ENCODE data around the gene BLVRA. TPM values are rescaled to one million over a fixed set of nuclear protein-coding genes. Genes with fewer than 3 reads are reported as not detected.
A peak's percentile ranks its signal among the peaks of the same experiment; 100 is the strongest.
"Not testable (repeated sequence)": the region's sequence is repeated elsewhere in the genome, so short reads cannot be mapped to it uniquely, and the experiment has no call there.

Gene BLVRA
- total RNA-seq, 3 donors from 2014 or later: 20.7 to 24.9 (median 23.7) TPM

- no peak for ATAC-seq
- H3K4me3 Mint-ChIP-seq: no peak overlapping the region
- H3K36me3 Mint-ChIP-seq (ENCODE audit: insufficient read depth): peaks cover 22% of the 10 kb centered on the region
- no peaks in the 10 kb centered on the region for H3K9me3 Mint-ChIP-seq
- H3K4me1 Mint-ChIP-seq (ENCODE audit: low read depth): peaks cover 5% of the 10 kb centered on the region
- H3K27me3 Mint-ChIP-seq (ENCODE audit: low read depth): no peaks in the 10 kb centered on the region
- DNase-seq: no peak
Measured at GRCh38 chr7:43790006-43790405, 31.5 kb downstream of the BLVRA start.

GRCh38 chr7:43790834-43791233 is 32.4 kb downstream of the BLVRA start:
- Mint-ChIP-seq H3K27me3 (ENCODE audit: low read depth) (no peaks in the 10 kb centered on the region), H3K36me3 (ENCODE audit: insufficient read depth) (peaks cover 22% of the 10 kb centered on the region), H3K9me3 (no peaks in the 10 kb centered on the region), H3K4me1 (ENCODE audit: low read depth) (peaks cover 5% of the 10 kb centered on the region), H3K4me3 (no peak overlapping the region)
- ATAC-seq (no peak), DNase-seq (no peak)

- Mint-ChIP-seq H3K9me3 (no peaks in the 10 kb centered on the region), H3K36me3 (ENCODE audit: insufficient read depth) (peaks cover 28% of the 10 kb centered on the region), H3K4me3 (no peak overlapping the region), H3K27me3 (ENCODE audit: low read depth) (no peaks in the 10 kb centered on the region), H3K4me1 (ENCODE audit: low read depth) (peaks cover 2% of the 10 kb centered on the region)
- no peak for ATAC-seq
- DNase-seq: no peak
Measured at GRCh38 chr7:43791665-43792064, 33.2 kb downstream of the BLVRA start.

GRCh38 chr7:43792471-43793150 is 34.1 kb downstream of the BLVRA start:
- no peak for DNase-seq
- ATAC-seq: no peak
- Mint-ChIP-seq H3K4me1 (ENCODE audit: low read depth) (peaks cover 2% of the 10 kb centered on the region), H3K36me3 (ENCODE audit: insufficient read depth) (peaks cover 30% of the 10 kb centered on the region), H3K27me3 (ENCODE audit: low read depth) (no peaks in the 10 kb centered on the region), H3K9me3 (no peaks in the 10 kb centered on the region), H3K4me3 (no peak overlapping the region)

- no peak for ATAC-seq
- DNase-seq: no peak
- peaks cover 12% of the 10 kb centered on the region for H3K36me3 Mint-ChIP-seq (ENCODE audit: insufficient read depth)
- H3K4me1 Mint-ChIP-seq (ENCODE audit: low read depth): no peaks in the 10 kb centered on the region
- no peaks in the 10 kb centered on the region for H3K9me3 Mint-ChIP-seq
- no peaks in the 10 kb centered on the region for H3K27me3 Mint-ChIP-seq (ENCODE audit: low read depth)
- H3K4me3 Mint-ChIP-seq: no peak overlapping the region
Measured at GRCh38 chr7:43799605-43800004, 41.1 kb downstream of the BLVRA start.

GRCh38 chr7:43803865-43804264 is 45.4 kb downstream of the BLVRA start:
- no peaks in the 10 kb centered on the region for H3K27me3 Mint-ChIP-seq (ENCODE audit: low read depth)
- peaks cover 21% of the 10 kb centered on the region for H3K36me3 Mint-ChIP-seq (ENCODE audit: insufficient read depth)
- H3K4me3 Mint-ChIP-seq: no peak overlapping the region
- H3K4me1 Mint-ChIP-seq (ENCODE audit: low read depth): no peaks in the 10 kb centered on the region
- no peak for DNase-seq
- no peaks in the 10 kb centered on the region for H3K9me3 Mint-ChIP-seq
- no peak for ATAC-seq

GRCh38 chr7:43808410-43808809 is 49.9 kb downstream of the BLVRA start:
- peaks cover 9% of the 10 kb centered on the region for H3K27me3 Mint-ChIP-seq (ENCODE audit: low read depth)
- H3K36me3 Mint-ChIP-seq (ENCODE audit: insufficient read depth): peaks cover 21% of the 10 kb centered on the region
- no peak for DNase-seq
- H3K4me3 Mint-ChIP-seq: no peak overlapping the region
- ATAC-seq: no peak
- H3K4me1 Mint-ChIP-seq (ENCODE audit: low read depth): no peaks in the 10 kb centered on the region
- H3K9me3 Mint-ChIP-seq: no peaks in the 10 kb centered on the region

- peaks cover 14% of the 10 kb centered on the region for H3K36me3 Mint-ChIP-seq (ENCODE audit: insufficient read depth)
- H3K9me3 Mint-ChIP-seq; H3K4me1 Mint-ChIP-seq (ENCODE audit: low read depth); H3K4me3 Mint-ChIP-seq; ATAC-seq: not testable (repeated sequence)
- peak; percentile 20 for DNase-seq
- H3K27me3 Mint-ChIP-seq (ENCODE audit: low read depth): peaks cover 15% of the 10 kb centered on the region
Measured at GRCh38 chr7:43810195-43810941, 51.9 kb downstream of the BLVRA start.

- H3K36me3 Mint-ChIP-seq (ENCODE audit: insufficient read depth): no peaks in the 10 kb centered on the region
- H3K27me3 Mint-ChIP-seq (ENCODE audit: low read depth): peaks cover 24% of the 10 kb centered on the region
- H3K9me3 Mint-ChIP-seq: no peaks in the 10 kb centered on the region
- H3K4me1 Mint-ChIP-seq (ENCODE audit: low read depth): no peaks in the 10 kb centered on the region
- no peak overlapping the region for H3K4me3 Mint-ChIP-seq
- no peak for DNase-seq
- ATAC-seq: no peak
Measured at GRCh38 chr7:43815373-43815772, 56.9 kb downstream of the BLVRA start.

GRCh38 chr7:43816046-43816797 is 57.7 kb downstream of the BLVRA start:
- H3K27me3 Mint-ChIP-seq (ENCODE audit: low read depth): peaks cover 28% of the 10 kb centered on the region
- not testable (repeated sequence) for H3K4me1 Mint-ChIP-seq (ENCODE audit: low read depth); H3K9me3 Mint-ChIP-seq; ATAC-seq; DNase-seq; H3K36me3 Mint-ChIP-seq (ENCODE audit: insufficient read depth); H3K4me3 Mint-ChIP-seq

- not testable (repeated sequence) for ATAC-seq; H3K9me3 Mint-ChIP-seq; H3K4me1 Mint-ChIP-seq (ENCODE audit: low read depth); H3K4me3 Mint-ChIP-seq; H3K36me3 Mint-ChIP-seq (ENCODE audit: insufficient read depth); DNase-seq
- H3K27me3 Mint-ChIP-seq (ENCODE audit: low read depth): peaks cover 17% of the 10 kb centered on the region
Measured at GRCh38 chr7:43823425-43823824, 64.9 kb downstream of the BLVRA start.

- H3K27me3 Mint-ChIP-seq (ENCODE audit: low read depth): peaks cover 22% of the 10 kb centered on the region
- no peaks in the 10 kb centered on the region for H3K9me3 Mint-ChIP-seq
- H3K36me3 Mint-ChIP-seq (ENCODE audit: insufficient read depth): no peaks in the 10 kb centered on the region
- ATAC-seq (no peak), DNase-seq (no peak)
- no peaks in the 10 kb centered on the region for H3K4me1 Mint-ChIP-seq (ENCODE audit: low read depth)
- no peak overlapping the region for H3K4me3 Mint-ChIP-seq
Measured at GRCh38 chr7:43823941-43824340, 65.5 kb downstream of the BLVRA start.

- not testable (repeated sequence) for H3K4me3 Mint-ChIP-seq; H3K36me3 Mint-ChIP-seq (ENCODE audit: insufficient read depth); DNase-seq; ATAC-seq; H3K4me1 Mint-ChIP-seq (ENCODE audit: low read depth); H3K9me3 Mint-ChIP-seq
- peaks cover 23% of the 10 kb centered on the region for H3K27me3 Mint-ChIP-seq (ENCODE audit: low read depth)
Measured at GRCh38 chr7:43824513-43824912, 66.0 kb downstream of the BLVRA start.

- Mint-ChIP-seq H3K27me3 (ENCODE audit: low read depth) (peaks cover 23% of the 10 kb centered on the region), H3K36me3 (ENCODE audit: insufficient read depth) (no peaks in the 10 kb centered on the region), H3K9me3 (no peaks in the 10 kb centered on the region), H3K4me1 (ENCODE audit: low read depth) (no peaks in the 10 kb centered on the region), H3K4me3 (no peak overlapping the region)
- ATAC-seq: no peak
- DNase-seq: no peak
Measured at GRCh38 chr7:43824963-43825362, 66.5 kb downstream of the BLVRA start.

All from activated T-cell treated with anti-CD3 and anti-CD28 coated beads, Interleukin-2, amount 50 U/mL, for 4 hours (primary cell).